ENCODE results near the gene JAK1.

- TF ChIP-seq ZNF114 (CRISPR knock-in tag; IDR thresholded peaks at IDR 0.05), result no peak
- TF ChIP-seq CREB1 (CRISPR knock-in tag; IDR thresholded peaks at IDR 0.05; ENCODE audit: low read depth), result no peak
- TF ChIP-seq ETS1 (IDR thresholded peaks at IDR 0.05), result no peak
- no peak for TF ChIP-seq CTCF (conservative IDR thresholded peaks at IDR 0.05; ENCODE audit: low read depth in 2 of 2)
- no peak for TF ChIP-seq EZH2 (IDR thresholded peaks at IDR 0.05; ENCODE audit: low read depth, unreplicated experiment)
- no peak for TF ChIP-seq POLR2AphosphoS5 (IDR thresholded peaks at IDR 0.05; ENCODE audit: low read depth)
- TF ChIP-seq EZH2phosphoT487 (IDR thresholded peaks at IDR 0.05; ENCODE audit: unreplicated experiment), result no peak
- TF ChIP-seq ZNF462 (CRISPR knock-in tag; IDR thresholded peaks at IDR 0.05), result no peak
- no peak for TF ChIP-seq NANOG (IDR thresholded peaks at IDR 0.05; ENCODE audit: borderline replicate concordance)
- TF ChIP-seq ZNF331 (CRISPR knock-in tag; IDR thresholded peaks at IDR 0.05; ENCODE audit: low read depth), result no peak
Measured at GRCh38 chr1:64878931-64879611, 87.3 kb downstream of the JAK1 start.

All from GM23338 (cell line).